IMR-90 (cell line): Measurements from ENCODE around the gene RPH3AL. TPM values are rescaled to one million over a fixed set of nuclear protein-coding genes. Genes with fewer than 3 reads are reported as not detected.

Experiments used
- ATAC-seq: fragments of 200-7000 bp; cut with Tn5 transposase; 2 replicates; pipeline ENCODE4 v1.9.1; 2020; ENCODE audit warnings: low read depth, mild to moderate bottlenecking, moderate library complexity
- BruUV-seq: library from RNA; stranded (reverse); fragments of 400-500 nt; replicated peaks from 2 replicates; lab custom pipeline; 2021; lab: Mats Ljungman, UMichigan
- CTCF ChIA-PET: fragments of 300-600 bp; formaldehyde crosslinking; extraction: SDS; loops from one replicate; lab custom pipeline; 2021; ENCODE audit warnings: antibody characterized with exemption; lab: Yijun Ruan, JAX
- POLR2A ChIA-PET: fragments of 300-600 bp; sonication (Branson Sonifier 250); formaldehyde crosslinking; loops from one replicate; lab custom pipeline; 2022; ENCODE audit warnings: antibody characterized with exemption; ENCODE audit not compliant: unreplicated experiment; lab: Charles Lee
- DNase-seq: peaks from one replicate; pipeline ENCODE4 v3.0.0; 2013
- H2AFZ ChIP-seq: replicated peaks from 2 replicates; pipeline ENCODE3; 2013; ENCODE audit warnings: low read length, mild to moderate bottlenecking; ENCODE audit not compliant: poor library complexity
- H2AK5ac ChIP-seq: 2 replicates; pipeline ENCODE4 v1.6.1; 2013; ENCODE audit warnings: low read depth, low read length, inconsistent platforms
- H2AK9ac ChIP-seq: replicated peaks from 2 replicates; pipeline ENCODE3; 2013; ENCODE audit warnings: mild to moderate bottlenecking, low read depth, low read length, moderate library complexity; ENCODE audit not compliant: poor library complexity
- H2BK120ac ChIP-seq: 2 replicates; pipeline ENCODE4 v1.6.1; 2013; ENCODE audit warnings: low read depth, low read length, inconsistent platforms
- H2BK15ac ChIP-seq: 3 replicates; pipeline ENCODE4 v1.6.1; 2013; ENCODE audit warnings: low read depth, low read length, inconsistent platforms
- H2BK20ac ChIP-seq: 2 replicates; pipeline ENCODE4 v1.6.1; 2013; ENCODE audit warnings: low read depth, mild to moderate bottlenecking, inconsistent platforms, low read length, moderate library complexity
- H2BK5ac ChIP-seq: 2 replicates; pipeline ENCODE4 v1.6.1; 2013; ENCODE audit warnings: mild to moderate bottlenecking, low read depth, low read length, inconsistent platforms; ENCODE audit not compliant: poor library complexity, severe bottlenecking
- H3K14ac ChIP-seq: replicated peaks from 2 replicates; pipeline ENCODE4 v1.6.1; 2013; ENCODE audit warnings: low read depth, low read length, inconsistent platforms
- H3K18ac ChIP-seq: 2 replicates; pipeline ENCODE4 v1.6.1; 2013; ENCODE audit warnings: low read depth, low read length, control low read depth
- H3K23ac ChIP-seq: 2 replicates; pipeline ENCODE4 v1.6.1; 2013; ENCODE audit warnings: low read depth, low read length, inconsistent platforms
- H3K27ac ChIP-seq: 2 replicates; pipeline ENCODE4 v1.5.1; 2013; ENCODE audit warnings: mild to moderate bottlenecking, control low read depth, low read length; ENCODE audit not compliant: insufficient read depth
- H3K27me3 ChIP-seq: 2 replicates; pipeline ENCODE4 v1.6.1; 2013; ENCODE audit warnings: low read length; ENCODE audit not compliant: control insufficient read depth, insufficient read depth
- H3K36me3 ChIP-seq: 2 replicates; pipeline ENCODE4 v1.6.1; 2013; ENCODE audit warnings: low read length, mixed read lengths; ENCODE audit not compliant: control insufficient read depth, insufficient read depth
- H3K4ac ChIP-seq: 2 replicates; pipeline ENCODE4 v1.6.1; 2013; ENCODE audit warnings: low read depth, low read length, inconsistent platforms
- H3K4me1 ChIP-seq: 2 replicates; pipeline ENCODE4 v1.6.1; 2013; ENCODE audit warnings: low read length, mixed read lengths; ENCODE audit not compliant: control insufficient read depth, insufficient read depth
- H3K4me2 ChIP-seq: 2 replicates; pipeline ENCODE4 v1.6.1; 2013; ENCODE audit warnings: low read depth, mild to moderate bottlenecking, control low read depth, low read length, moderate library complexity
- H3K4me3 ChIP-seq: 2 replicates; pipeline ENCODE4 v1.5.1; 2013; ENCODE audit warnings: low read depth, mild to moderate bottlenecking, control low read depth, low read length, moderate library complexity; ENCODE audit not compliant: insufficient read depth
- H3K56ac ChIP-seq: 2 replicates; pipeline ENCODE4 v1.6.1; 2013; ENCODE audit warnings: low read length, inconsistent platforms; ENCODE audit not compliant: insufficient read depth; ENCODE audit errors: extremely low read depth
- H3K79me1 ChIP-seq, 2 experiments: 2 replicates each; pipeline ENCODE4 v1.6.1; 2013; ENCODE audit warnings: low read length in 2 of 2, inconsistent platforms in 1 of 2, low read depth in 1 of 2
- H3K9ac ChIP-seq: 2 replicates; pipeline ENCODE4 v1.6.1; 2013; ENCODE audit warnings: low read depth, low read length, control low read depth
- H3K9me1 ChIP-seq: 2 replicates; pipeline ENCODE4 v1.6.1; 2013; ENCODE audit warnings: low read length, inconsistent platforms; ENCODE audit not compliant: insufficient read depth
- H3K9me3 ChIP-seq: 2 replicates; pipeline ENCODE4 v1.6.1; 2013; ENCODE audit warnings: low read length; ENCODE audit not compliant: control insufficient read depth, insufficient read depth
- H4K20me1 ChIP-seq: 2 replicates; pipeline ENCODE4 v1.6.1; 2013; ENCODE audit warnings: low read length, inconsistent platforms; ENCODE audit not compliant: insufficient read depth
- H4K5ac ChIP-seq: 2 replicates; pipeline ENCODE4 v1.6.1; 2013; ENCODE audit warnings: mild to moderate bottlenecking, low read depth, low read length, control low read depth
- H4K8ac ChIP-seq, 2 experiments: 2 replicates each; pipeline ENCODE4 v1.6.1; 2013; ENCODE audit warnings: low read depth in 2 of 2, low read length in 2 of 2, control low read depth in 1 of 2, inconsistent platforms in 1 of 2
- H4K91ac ChIP-seq: 2 replicates; pipeline ENCODE4 v1.6.1; 2013; ENCODE audit warnings: low read depth, low read length, inconsistent platforms; ENCODE audit not compliant: insufficient read depth
- CEBPB ChIP-seq: IDR thresholded peaks from 2 replicates; pipeline ENCODE4 v1.6.1; 2012; ENCODE audit warnings: low read depth, low read length, improper control_type of control experiment
- CHD1 ChIP-seq: IDR thresholded peaks from 2 replicates; pipeline ENCODE4 v1.6.1; 2012; ENCODE audit warnings: low read depth, low read length, improper control_type of control experiment
- FOS ChIP-seq: fragments of 150-350 bp; IDR thresholded peaks from 2 replicates; pipeline ENCODE4 v1.6.1; 2016; ENCODE audit warnings: low read depth, low read length
- MAFK ChIP-seq: IDR thresholded peaks from 2 replicates; pipeline ENCODE4 v1.6.1; 2012; ENCODE audit warnings: low read depth, low read length, improper control_type of control experiment
- MAZ ChIP-seq: IDR thresholded peaks from 2 replicates; pipeline ENCODE4 v1.6.1; 2012; ENCODE audit warnings: low read depth, mild to moderate bottlenecking, low read length, improper control_type of control experiment, moderate library complexity, borderline replicate concordance
- NFE2L2 ChIP-seq: fragments of 150-350 bp; IDR thresholded peaks from 2 replicates; pipeline ENCODE4 v1.6.1; 2016; ENCODE audit warnings: low read depth, mild to moderate bottlenecking, low read length
- POLR2A ChIP-seq: IDR thresholded peaks from 2 replicates; pipeline ENCODE4 v1.6.1; 2012; ENCODE audit warnings: mild to moderate bottlenecking, low read depth, low read length
- RAD21 ChIP-seq: IDR thresholded peaks from 2 replicates; pipeline ENCODE4 v1.6.1; 2012; ENCODE audit warnings: low read length, improper control_type of control experiment
- RFX5 ChIP-seq: IDR thresholded peaks from 2 replicates; pipeline ENCODE4 v1.8.0; 2012; ENCODE audit warnings: low read depth, mild to moderate bottlenecking, low read length, moderate library complexity
- WGBS, 2 experiments: methylation state at CpG; one replicate each; pipeline versions ENCODE4 v1.1.5 to v1.1.7; 2013; ENCODE audit warnings: missing lambda C conversion rate in 2 of 2; ENCODE audit not compliant: insufficient read length in 1 of 2; ENCODE audit errors: extremely low coverage in 2 of 2; 5-methylcytosine and 5-hydroxymethylcytosine counted together
- dilution Hi-C: fragments of 300-500 bp; cut with HindIII; formaldehyde crosslinking; loops from one replicate; pipeline ENCODE4 v1.14.3; 2018; ENCODE audit warnings: low sequenced_read_pairs; ENCODE audit not compliant: unreplicated experiment
- in situ Hi-C: fragments of 300-500 bp; cut with MboI; formaldehyde crosslinking; loops from 3 replicates; pipeline ENCODE4 v1.14.3; 2019; ENCODE audit warnings: low sequenced_read_pairs, inconsistent platforms, mixed read lengths
- intact Hi-C: fragments of 100-400 bp; cut with micrococcal nuclease; formaldehyde crosslinking; loops from 2 replicates; pipeline ENCODE4 v1.10.0; 2022
- polyA plus RNA-seq, 3 experiments: library from polyadenylated mRNA; depleted of rRNA; stranded (reverse); fragments of >200 nt; gene quantifications; 2 replicates each; pipeline ENCODE4 v1.2.3, GENCODE V29; 2012; ENCODE audit warnings: low replicate concordance in 1 of 3
- total RNA-seq: library from RNA; depleted of rRNA; stranded (reverse); fragments of >200 nt; gene quantifications from 2 replicates; pipeline ENCODE4 v1.2.3, GENCODE V29; 2012
- TF ChIP-seq, protein P1 (sequence below): fragments of 150-350 bp; IDR thresholded peaks from 2 replicates; pipeline ENCODE4 v1.6.1; 2016; ENCODE audit warnings: low read depth, mild to moderate bottlenecking, low read length, moderate library complexity, borderline replicate concordance
- TF ChIP-seq, protein P2 (sequence below): conservative IDR thresholded peaks from 2 replicates; pipeline ENCODE4 v1.5.1; 2012; ENCODE audit warnings: mild to moderate bottlenecking, low read depth, low read length, improper control_type of control experiment

The RPH3AL gene
- total and polyA plus RNA-seq, 2 of the 4 experiments (the other 2 are of a cell fraction), result 1.8 to 2.5 TPM

DNA sequence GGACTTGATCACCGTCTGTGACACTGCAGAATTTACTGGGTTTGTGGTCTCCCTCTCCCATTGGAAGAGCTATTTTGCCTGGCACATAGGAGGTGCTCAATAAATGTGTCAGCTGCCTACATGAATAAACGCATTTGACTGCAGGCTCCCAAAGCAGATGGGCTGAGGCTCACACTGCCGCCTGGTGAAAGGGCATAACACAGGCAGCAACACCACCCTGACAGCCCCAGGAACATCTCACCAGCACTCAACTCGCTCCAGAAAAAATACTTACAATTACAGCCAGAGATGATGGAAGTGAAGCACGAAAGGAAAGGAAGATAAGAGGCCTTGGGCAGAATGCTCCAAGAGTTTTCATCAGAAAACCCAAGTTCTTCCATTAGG lies 73.9 kb downstream of the RPH3AL start:
- no peak overlapping the region for H2BK15ac ChIP-seq
- CTCF ChIA-PET, result no interaction called here
- no peak overlapping the region for H3K9ac ChIP-seq
- H3K9me1 ChIP-seq, result no peaks in the 10 kb centered on the region
- no peak overlapping the region for H2AFZ ChIP-seq
- H3K56ac ChIP-seq, result no peak overlapping the region
- no peak overlapping the region for H3K18ac ChIP-seq
- no peak overlapping the region for H3K4me3 ChIP-seq
- H3K14ac ChIP-seq, result no peak overlapping the region
- H3K4me2 ChIP-seq, result no peak overlapping the region
- H3K4ac ChIP-seq, result no peak overlapping the region
- H4K5ac ChIP-seq, result no peak overlapping the region
- H4K8ac ChIP-seq, result no peak overlapping the region
- dilution Hi-C loops, result no loop called here
- H4K91ac ChIP-seq, result no peak overlapping the region
- TF ChIP-seq, protein P1, sequence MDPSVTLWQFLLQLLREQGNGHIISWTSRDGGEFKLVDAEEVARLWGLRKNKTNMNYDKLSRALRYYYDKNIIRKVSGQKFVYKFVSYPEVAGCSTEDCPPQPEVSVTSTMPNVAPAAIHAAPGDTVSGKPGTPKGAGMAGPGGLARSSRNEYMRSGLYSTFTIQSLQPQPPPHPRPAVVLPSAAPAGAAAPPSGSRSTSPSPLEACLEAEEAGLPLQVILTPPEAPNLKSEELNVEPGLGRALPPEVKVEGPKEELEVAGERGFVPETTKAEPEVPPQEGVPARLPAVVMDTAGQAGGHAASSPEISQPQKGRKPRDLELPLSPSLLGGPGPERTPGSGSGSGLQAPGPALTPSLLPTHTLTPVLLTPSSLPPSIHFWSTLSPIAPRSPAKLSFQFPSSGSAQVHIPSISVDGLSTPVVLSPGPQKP, result no peak
- no peak for TF ChIP-seq RAD21
- TF ChIP-seq, protein P2, sequence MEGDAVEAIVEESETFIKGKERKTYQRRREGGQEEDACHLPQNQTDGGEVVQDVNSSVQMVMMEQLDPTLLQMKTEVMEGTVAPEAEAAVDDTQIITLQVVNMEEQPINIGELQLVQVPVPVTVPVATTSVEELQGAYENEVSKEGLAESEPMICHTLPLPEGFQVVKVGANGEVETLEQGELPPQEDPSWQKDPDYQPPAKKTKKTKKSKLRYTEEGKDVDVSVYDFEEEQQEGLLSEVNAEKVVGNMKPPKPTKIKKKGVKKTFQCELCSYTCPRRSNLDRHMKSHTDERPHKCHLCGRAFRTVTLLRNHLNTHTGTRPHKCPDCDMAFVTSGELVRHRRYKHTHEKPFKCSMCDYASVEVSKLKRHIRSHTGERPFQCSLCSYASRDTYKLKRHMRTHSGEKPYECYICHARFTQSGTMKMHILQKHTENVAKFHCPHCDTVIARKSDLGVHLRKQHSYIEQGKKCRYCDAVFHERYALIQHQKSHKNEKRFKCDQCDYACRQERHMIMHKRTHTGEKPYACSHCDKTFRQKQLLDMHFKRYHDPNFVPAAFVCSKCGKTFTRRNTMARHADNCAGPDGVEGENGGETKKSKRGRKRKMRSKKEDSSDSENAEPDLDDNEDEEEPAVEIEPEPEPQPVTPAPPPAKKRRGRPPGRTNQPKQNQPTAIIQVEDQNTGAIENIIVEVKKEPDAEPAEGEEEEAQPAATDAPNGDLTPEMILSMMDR, result no peak
- TF ChIP-seq CEBPB, result no peak
- TF ChIP-seq RFX5, result no peak
- no peak for TF ChIP-seq MAZ
- TF ChIP-seq POLR2A, result no peak
- no peak for TF ChIP-seq FOS
- no peak for TF ChIP-seq CHD1
- no peak for TF ChIP-seq MAFK
- TF ChIP-seq NFE2L2, result no peak
- H4K20me1 ChIP-seq, result no peaks in the 10 kb centered on the region
- H2BK120ac ChIP-seq, result no peak overlapping the region
- intact Hi-C loops, result no loop called here
- H3K23ac ChIP-seq, result no peak overlapping the region
- no peak for DNase-seq
- ATAC-seq, result no peak
- peaks cover 18% of the 10 kb centered on the region for H3K27me3 ChIP-seq
- no peaks in the 10 kb centered on the region for H3K36me3 ChIP-seq
- H2AK5ac ChIP-seq, result no peak overlapping the region
- peaks cover 3% of the 10 kb centered on the region for H3K9me3 ChIP-seq
- no peaks in the 10 kb centered on the region for H3K4me1 ChIP-seq
- in situ Hi-C loops, result loop anchor here (5.0 kb wide), 1 partner anchor 81 kb away; no protein-coding TSS in a partner anchor
- H3K79me1 ChIP-seq, result no peaks in the 10 kb centered on the region
- no peak overlapping the region for H2BK20ac ChIP-seq
- BruUV-seq, result no TSS peak
- H3K27ac ChIP-seq, result no peak overlapping the region
- H2BK5ac ChIP-seq, result no peak overlapping the region
- POLR2A ChIA-PET, result no interaction called here
- no peak overlapping the region for H2AK9ac ChIP-seq
- WGBS, 2 experiments, result 60% methylated on average over 1 of the region's 5 CpGs; no CpG with 5 or more reads in 1 of the 2 experiments
